Measurements from ENCODE around the gene EIF2S2.
A peak's percentile ranks its signal among the peaks of the same experiment; 100 is the strongest.

Gene EIF2S2

DNA sequence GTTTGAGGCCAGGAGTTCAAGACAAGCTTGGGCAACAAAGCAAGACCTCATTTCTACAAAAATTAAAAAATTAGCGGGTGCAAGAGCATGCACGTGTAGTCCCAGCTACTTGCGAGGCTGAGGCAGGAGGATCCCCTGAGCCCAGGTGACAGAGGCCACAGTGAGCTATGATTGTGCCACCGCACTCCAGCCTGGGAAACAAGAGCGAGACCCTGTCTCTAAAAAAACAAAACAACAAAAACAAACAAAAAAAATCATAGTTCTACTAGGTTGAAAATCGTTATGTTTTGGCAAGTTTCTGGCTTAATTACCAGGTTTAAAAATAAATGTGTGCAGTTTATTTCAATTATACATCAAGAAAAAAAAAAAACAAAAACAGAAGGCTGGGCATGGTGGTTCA, 2.6 kb downstream of the EIF2S2 start:
- DNase-seq (no peak), ATAC-seq (replicated peaks) (no peak)
- H3K27ac Mint-ChIP-seq: peak overlapping the region; percentile 42
- no peaks in the 10 kb centered on the region for H3K9me3 Mint-ChIP-seq
- H3K36me3 Mint-ChIP-seq: peaks cover 27 to 43% of the 10 kb centered on the region in 2 donors
- peaks cover 35 to 69% of the 10 kb centered on the region in 2 donors for H3K4me1 Mint-ChIP-seq
- no peaks in the 10 kb centered on the region for H3K27me3 Mint-ChIP-seq
- H3K4me3 Mint-ChIP-seq: peak overlapping the region in 1 of 2 donors; percentile 32

DNA sequence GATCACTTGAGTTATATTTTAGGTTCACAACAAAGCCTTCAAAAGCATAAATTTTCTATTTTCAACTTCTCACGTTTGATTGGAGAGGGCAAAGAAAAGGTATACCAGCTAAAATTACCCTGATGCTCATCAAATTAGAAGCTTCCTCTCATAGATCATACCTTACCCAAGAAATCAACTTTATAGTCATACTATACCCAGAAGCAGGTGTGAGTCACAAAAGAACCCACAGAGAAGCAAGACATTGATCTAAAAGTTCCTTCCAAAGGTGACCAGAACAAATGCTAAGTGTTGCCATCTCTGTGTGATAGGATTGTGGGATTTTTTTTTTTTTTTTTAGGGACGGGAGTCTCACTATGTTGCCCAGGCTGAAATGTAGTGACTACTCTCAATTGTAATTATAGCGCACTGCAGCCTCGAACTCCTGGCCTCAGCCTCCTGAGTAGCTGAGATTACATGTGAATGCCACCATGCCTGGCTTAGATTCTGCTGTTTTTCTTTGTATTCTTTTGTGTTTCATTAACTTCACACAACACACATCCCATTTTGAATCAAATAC, 3.3 kb downstream of the EIF2S2 start:
- DNase-seq: no peak
- no peak overlapping the region for H3K4me3 Mint-ChIP-seq
- no peaks in the 10 kb centered on the region for H3K27me3 Mint-ChIP-seq
- no peak overlapping the region for H3K27ac Mint-ChIP-seq
- no peak for ATAC-seq (replicated peaks)
- H3K4me1 Mint-ChIP-seq: peaks cover 40 to 76% of the 10 kb centered on the region in 2 donors
- no peaks in the 10 kb centered on the region for H3K9me3 Mint-ChIP-seq
- H3K36me3 Mint-ChIP-seq: peaks cover 32 to 50% of the 10 kb centered on the region in 2 donors

DNA sequence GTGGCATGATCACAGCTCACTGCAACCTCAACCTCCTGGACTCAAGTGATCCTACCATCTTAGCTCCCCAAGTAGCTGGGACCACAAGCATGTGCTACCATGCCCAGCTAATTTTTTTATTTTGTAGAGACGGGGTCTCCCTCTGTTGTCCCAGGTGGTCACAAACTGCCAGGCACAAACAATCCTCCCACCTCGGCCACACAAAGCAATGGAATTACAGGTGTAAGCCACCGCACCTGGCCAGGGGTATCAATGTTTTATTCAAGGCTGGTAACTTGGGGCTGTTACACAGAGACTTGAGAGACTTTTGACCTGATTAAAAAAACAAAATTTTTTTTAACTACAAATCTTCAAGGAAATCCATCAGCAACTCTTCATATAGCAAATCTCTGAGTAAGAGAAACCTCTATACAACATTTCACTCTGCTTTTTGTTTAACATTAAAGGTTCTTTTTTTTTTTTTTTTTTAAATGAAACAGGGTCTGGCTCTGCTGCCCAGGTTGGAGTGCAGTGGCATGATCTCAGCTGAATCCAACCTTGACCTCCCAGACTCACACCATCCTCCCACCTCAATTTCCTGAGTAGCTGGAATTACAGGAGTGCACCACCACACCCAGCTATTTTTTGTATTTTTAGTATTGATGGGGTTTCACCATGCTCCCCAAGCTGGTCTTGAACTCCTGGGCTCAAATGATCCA, 5.9 kb downstream of the EIF2S2 start:
- DNase-seq (no peak), ATAC-seq (replicated peaks) (no peak)
- Mint-ChIP-seq H3K27ac (peak overlapping the region; percentile 37), H3K27me3 (no peaks in the 10 kb centered on the region), H3K4me1 (peaks cover 39 to 76% of the 10 kb centered on the region in 2 donors), H3K4me3 (no peak overlapping the region), H3K9me3 (no peaks in the 10 kb centered on the region), H3K36me3 (peaks cover 34 to 58% of the 10 kb centered on the region in 2 donors)

DNA sequence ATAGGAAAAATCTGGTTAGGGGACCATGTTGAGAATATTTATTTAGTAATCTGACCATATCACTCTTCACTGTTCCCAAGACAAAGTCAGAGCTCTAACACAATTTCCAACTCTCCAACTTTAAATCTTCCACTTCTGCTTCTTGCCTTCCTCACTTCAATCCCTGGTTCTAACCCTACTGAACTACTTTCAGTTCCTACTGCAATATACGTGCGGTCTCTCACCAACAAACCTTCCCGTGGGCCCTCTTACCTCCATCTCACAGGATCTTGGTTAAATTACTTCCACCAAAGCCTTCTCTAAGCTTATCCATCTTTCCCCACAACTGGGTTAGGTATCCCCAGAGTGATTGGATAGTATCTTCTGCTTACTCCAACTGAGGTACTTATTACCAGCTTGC, 8.0 kb downstream of the EIF2S2 start:
- H3K4me1 Mint-ChIP-seq: peaks cover 29 to 55% of the 10 kb centered on the region in 2 donors
- H3K4me3 Mint-ChIP-seq: no peak overlapping the region
- H3K27me3 Mint-ChIP-seq: no peaks in the 10 kb centered on the region
- DNase-seq (no peak), ATAC-seq (replicated peaks) (peak in 1 of 2 donors; percentile 33)
- peak overlapping the region; percentile 25 for H3K27ac Mint-ChIP-seq
- H3K9me3 Mint-ChIP-seq: no peaks in the 10 kb centered on the region
- peaks cover 30 to 61% of the 10 kb centered on the region in 2 donors for H3K36me3 Mint-ChIP-seq

DNA sequence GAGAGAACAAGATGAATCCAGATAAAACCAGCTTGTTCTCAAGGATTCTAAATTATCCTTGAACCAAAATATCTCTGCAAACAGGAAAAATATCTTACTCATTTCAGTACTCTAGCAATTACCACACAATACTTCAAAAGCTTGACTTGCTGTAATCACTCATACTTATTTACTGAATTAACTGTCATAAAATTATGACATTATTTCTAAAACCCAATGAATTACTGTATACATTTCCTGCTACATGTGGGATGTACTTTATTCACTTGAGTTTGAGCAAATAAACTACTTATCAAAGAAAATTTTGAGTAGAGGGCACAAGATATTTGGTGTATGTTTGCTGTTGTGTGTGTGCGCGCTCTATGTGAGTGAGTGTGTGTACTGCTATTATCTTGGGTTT, 9.7 kb downstream of the EIF2S2 start:
- peaks cover 23 to 39% of the 10 kb centered on the region in 2 donors for H3K4me1 Mint-ChIP-seq

DNA sequence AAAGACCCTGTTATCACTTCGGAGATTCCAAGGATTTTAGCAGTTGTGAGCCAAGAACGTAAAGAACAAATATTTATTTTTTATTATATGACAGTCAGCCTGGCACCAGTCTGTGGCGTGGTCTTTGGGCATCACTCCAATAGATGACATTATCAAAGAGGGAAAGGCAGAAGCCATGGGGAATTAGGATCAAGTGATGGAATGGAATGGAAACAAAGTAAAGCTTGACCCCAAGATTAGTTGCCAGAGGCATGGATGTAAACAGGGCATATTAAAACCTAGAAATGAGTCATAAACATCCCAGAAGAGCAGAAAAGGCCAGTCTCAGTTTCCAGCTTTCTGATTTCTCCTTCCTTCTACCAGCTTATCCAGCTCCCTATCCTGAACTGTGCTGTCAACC, 11.5 kb downstream of the EIF2S2 start:
- no peaks in the 10 kb centered on the region for H3K27me3 Mint-ChIP-seq
- peaks cover 24 to 55% of the 10 kb centered on the region in 2 donors for H3K36me3 Mint-ChIP-seq
- peaks cover 15 to 25% of the 10 kb centered on the region in 2 donors for H3K4me1 Mint-ChIP-seq
- H3K27ac Mint-ChIP-seq: no peak overlapping the region
- DNase-seq (no peak), ATAC-seq (replicated peaks) (no peak)
- H3K4me3 Mint-ChIP-seq: no peak overlapping the region
- no peaks in the 10 kb centered on the region for H3K9me3 Mint-ChIP-seq

More for the DNA sequence above, 9.7 kb downstream of the EIF2S2 start:
- ATAC-seq (replicated peaks) (no peak), DNase-seq (no peak)
- Mint-ChIP-seq H3K36me3 (peaks cover 30 to 59% of the 10 kb centered on the region in 2 donors), H3K27ac (no peak overlapping the region), H3K4me3 (no peak overlapping the region), H3K9me3 (no peaks in the 10 kb centered on the region), H3K27me3 (no peaks in the 10 kb centered on the region)

DNA sequence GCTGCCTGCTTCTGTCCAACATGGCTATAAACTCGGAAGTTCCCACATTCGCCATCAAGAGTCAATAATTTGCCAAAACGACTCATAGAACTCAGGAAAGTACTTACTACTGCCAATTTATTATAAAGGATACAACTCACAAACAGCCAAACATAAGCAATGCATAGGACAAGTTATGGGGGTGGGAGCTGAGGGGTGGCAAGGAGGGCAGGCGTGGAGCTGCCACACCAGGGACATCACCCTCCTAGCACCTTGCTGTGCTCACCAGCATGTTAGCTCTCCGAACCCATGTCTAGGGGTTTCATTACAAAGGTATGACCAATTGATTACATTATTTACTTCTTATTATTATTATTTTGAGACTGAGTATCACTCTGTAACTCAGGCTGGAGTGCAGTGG, 12.4 kb downstream of the EIF2S2 start:
- Mint-ChIP-seq H3K27me3 (no peaks in the 10 kb centered on the region), H3K36me3 (peaks cover 15 to 46% of the 10 kb centered on the region in 2 donors), H3K4me1 (peaks cover 8 to 16% of the 10 kb centered on the region in 2 donors), H3K27ac (peak overlapping the region; percentile 56), H3K4me3 (no peak overlapping the region), H3K9me3 (no peaks in the 10 kb centered on the region)
- ATAC-seq (replicated peaks) (no peak), DNase-seq (no peak)

DNA sequence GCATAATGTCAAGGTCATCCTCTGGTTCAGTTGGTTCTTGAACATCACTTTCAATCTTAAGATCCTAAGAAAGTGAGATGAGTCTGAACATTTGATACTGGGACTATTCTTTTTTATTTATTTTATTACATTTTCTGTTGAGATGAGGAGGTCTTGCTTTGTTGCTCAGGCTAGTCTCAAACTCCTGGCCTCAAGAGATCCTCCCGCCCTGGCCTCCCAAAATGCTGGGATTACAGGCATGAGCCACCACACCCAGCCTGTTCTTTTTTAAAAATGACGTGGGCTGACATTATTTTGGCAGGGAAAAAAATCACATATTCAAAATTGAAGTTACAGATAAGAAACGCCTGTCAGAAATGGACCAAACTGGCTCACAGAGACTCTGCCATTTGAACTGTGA, 13.5 kb downstream of the EIF2S2 start:
- Mint-ChIP-seq H3K27me3 (no peaks in the 10 kb centered on the region), H3K36me3 (peaks cover 13 to 43% of the 10 kb centered on the region in 2 donors), H3K4me3 (no peak overlapping the region), H3K9me3 (no peaks in the 10 kb centered on the region), H3K27ac (peak overlapping the region; percentile 56), H3K4me1 (peaks cover 2 to 6% of the 10 kb centered on the region in 2 donors)
- ATAC-seq (replicated peaks): no peak
- DNase-seq: no peak

DNA sequence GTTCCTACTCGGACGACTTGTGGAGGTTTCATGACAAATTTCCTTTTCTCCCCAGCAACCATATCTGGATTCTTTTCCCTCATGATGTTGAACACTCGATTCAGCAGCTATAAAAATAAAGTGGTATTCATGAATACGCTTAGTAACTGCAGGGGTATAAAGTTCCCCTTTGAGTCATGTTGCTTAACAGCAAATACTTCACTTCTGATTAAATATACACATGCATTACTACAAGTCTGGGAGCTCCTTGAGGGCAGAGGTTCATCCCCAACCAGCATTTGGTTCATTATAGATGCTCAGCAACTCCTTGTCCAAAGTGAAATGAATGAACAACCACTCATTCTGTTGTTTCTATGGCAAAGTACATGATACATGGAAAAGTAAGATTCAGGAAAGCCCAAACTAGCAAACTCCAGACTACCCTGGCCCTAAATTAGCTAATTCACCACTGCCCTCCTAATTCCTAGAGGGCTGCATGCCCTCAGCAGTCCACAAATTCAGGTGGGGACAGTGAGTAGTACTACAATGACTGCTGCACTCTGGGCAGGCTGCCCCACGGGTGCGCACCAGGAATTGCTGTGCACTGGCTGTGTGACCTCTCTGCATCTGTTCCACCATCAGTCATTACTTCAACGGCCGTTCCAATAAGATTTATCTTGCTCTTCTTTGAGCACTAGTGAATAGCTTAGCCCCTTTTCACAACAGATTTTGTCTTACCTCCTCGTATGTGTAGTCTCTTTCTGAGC, 15.2 kb downstream of the EIF2S2 start:
- no peak overlapping the region for H3K4me3 Mint-ChIP-seq
- H3K9me3 Mint-ChIP-seq: no peaks in the 10 kb centered on the region
- no peak for ATAC-seq (replicated peaks)
- peaks cover 19 to 42% of the 10 kb centered on the region in 2 donors for H3K36me3 Mint-ChIP-seq
- no peaks in the 10 kb centered on the region for H3K27me3 Mint-ChIP-seq
- DNase-seq: no peak
- no peak overlapping the region for H3K27ac Mint-ChIP-seq
- H3K4me1 Mint-ChIP-seq: no peaks in the 10 kb centered on the region

DNA sequence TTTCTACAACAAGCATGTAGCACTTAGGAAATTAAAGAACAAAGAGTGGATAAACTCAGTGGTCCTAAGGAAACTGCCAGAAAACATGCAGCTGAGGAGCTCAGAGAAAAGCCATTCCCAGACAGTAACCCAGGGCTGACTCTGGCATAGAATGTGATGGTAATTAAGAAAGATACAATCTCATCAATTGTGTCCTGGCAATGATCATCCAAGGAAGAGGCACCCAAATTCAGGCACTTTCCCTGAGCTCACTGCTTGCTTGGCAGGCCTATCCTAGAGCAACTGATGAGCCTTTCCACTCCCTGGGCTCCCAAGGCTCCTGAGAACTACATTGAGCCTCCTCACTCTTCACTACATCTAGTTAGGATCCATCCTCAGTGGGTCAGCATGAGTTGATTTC, 16.2 kb downstream of the EIF2S2 start:
- Mint-ChIP-seq H3K4me3 (no peak overlapping the region), H3K9me3 (no peaks in the 10 kb centered on the region), H3K4me1 (no peaks in the 10 kb centered on the region), H3K36me3 (peaks cover 21 to 44% of the 10 kb centered on the region in 2 donors), H3K27ac (no peak overlapping the region), H3K27me3 (no peaks in the 10 kb centered on the region)
- no peak for ATAC-seq (replicated peaks)
- DNase-seq: no peak

DNA sequence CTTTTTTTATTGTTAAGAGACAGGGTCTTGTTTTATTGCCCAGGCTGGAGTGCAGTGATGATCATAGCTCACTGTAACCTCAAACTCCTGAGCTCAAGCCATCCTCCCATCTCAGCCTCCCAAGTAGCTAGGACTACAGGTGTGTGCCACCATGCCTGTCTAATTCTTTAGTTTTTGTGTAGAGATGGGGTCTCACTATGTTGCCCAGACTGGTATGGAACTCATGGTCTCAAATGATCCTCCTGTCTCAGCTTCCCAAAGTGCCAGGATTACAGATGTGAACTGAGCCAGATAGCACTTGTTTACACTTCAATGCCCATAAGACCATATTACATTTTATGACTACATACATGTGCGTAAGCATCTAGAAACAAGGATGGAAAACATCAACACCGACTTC, 18.1 kb downstream of the EIF2S2 start:
- Mint-ChIP-seq H3K4me3 (no peak overlapping the region), H3K27ac (no peak overlapping the region), H3K27me3 (no peaks in the 10 kb centered on the region), H3K36me3 (peaks cover 26 to 45% of the 10 kb centered on the region in 2 donors), H3K4me1 (no peaks in the 10 kb centered on the region), H3K9me3 (no peaks in the 10 kb centered on the region)
- ATAC-seq (replicated peaks): no peak
- no peak for DNase-seq

DNA sequence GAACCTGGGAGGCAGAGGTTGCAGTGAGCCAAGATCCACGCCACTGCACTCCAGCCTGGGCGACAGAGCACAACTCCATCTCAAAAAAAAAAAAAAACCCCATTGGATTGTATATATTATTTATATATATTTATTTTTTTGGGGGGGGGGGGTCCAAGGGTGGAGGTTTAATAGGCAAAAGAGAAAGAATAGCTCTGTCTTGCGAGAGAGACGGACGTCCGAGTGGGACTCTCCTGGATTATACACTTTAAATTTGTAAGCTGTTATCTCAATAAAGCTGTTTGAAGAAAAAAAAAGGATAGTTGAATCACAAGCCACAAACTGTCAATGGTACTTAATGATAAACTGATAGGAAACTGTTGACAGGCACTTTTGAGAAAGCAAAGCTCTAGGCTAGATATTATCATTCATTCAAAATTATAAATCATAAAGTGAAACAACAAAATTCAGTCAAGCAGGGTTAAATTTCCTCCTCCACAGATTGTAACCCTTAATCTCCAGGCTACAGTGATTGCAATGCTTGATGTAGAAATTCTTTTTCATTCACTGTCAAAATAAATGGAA, 20.3 kb downstream of the EIF2S2 start:
- H3K4me3 Mint-ChIP-seq: no peak overlapping the region
- H3K27me3 Mint-ChIP-seq: no peaks in the 10 kb centered on the region
- H3K4me1 Mint-ChIP-seq: peaks cover 0 to 3% of the 10 kb centered on the region in 2 donors
- H3K36me3 Mint-ChIP-seq: peaks cover 23 to 44% of the 10 kb centered on the region in 2 donors
- ATAC-seq (replicated peaks) (no peak), DNase-seq (no peak)
- H3K27ac Mint-ChIP-seq: peak overlapping the region; percentile 56
- no peaks in the 10 kb centered on the region for H3K9me3 Mint-ChIP-seq

DNA sequence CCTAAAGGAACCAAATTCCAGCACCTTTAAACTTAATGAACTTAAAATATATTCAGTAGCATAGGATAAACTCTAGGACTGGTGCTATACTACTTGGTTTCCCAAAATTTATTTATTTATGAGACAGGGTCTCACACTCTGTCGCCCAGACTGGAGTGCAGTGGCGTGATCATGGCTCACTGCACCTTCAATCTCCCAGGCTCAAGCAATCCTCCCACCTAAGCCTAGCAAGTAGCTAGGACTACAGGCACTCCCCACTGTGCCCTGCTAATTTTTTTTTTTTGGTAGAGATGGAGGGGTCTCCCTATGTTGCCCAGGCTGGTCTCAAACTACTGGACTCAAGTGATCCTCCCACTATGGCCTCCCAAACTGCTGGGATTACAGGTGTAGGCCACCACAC, 21.4 kb downstream of the EIF2S2 start:
- H3K27ac Mint-ChIP-seq: peak overlapping the region; percentile 75
- ATAC-seq (replicated peaks): no peak

DNA sequence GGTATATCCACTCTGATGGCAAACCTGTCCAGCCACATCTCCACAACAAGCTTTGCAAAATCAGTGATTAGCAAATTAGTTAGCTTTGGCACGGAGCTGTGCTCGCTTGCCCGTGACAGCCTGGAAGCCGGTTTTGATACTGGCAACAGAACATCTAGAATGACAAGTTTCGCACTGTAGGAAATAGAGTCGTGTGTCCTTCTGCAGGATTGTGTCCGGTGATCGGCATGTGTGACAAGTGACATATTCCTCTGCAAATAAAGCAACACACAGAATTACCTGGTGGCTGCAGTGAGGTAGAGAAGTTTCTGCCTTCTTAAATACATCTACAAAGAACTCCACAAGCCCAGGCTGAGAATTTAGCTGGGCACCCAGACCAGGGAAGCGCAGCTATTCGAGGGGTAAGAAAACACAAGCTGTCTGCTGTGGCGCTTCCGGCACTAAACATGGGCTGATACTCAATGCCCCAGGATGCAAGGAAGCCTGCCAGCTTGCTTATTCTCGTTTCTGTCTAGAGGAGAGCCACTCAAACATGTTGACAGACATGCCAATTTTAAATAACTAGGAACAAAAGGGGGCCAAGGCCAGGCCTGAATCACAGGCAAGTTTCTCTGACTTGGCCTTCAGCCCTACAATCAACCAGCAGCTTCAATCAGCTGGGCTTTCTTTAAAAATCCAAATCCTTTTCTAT, 22.2 kb downstream of the EIF2S2 start:
- DNase-seq (no peak), ATAC-seq (replicated peaks) (no peak)
- Mint-ChIP-seq H3K27me3 (no peaks in the 10 kb centered on the region), H3K36me3 (peaks cover 30 to 53% of the 10 kb centered on the region in 2 donors), H3K27ac (no peak overlapping the region), H3K9me3 (no peaks in the 10 kb centered on the region), H3K4me3 (no peak overlapping the region), H3K4me1 (peaks cover 0 to 7% of the 10 kb centered on the region in 2 donors)

More for the DNA sequence above, 21.4 kb downstream of the EIF2S2 start:
- Mint-ChIP-seq H3K4me3 (no peak overlapping the region), H3K27me3 (no peaks in the 10 kb centered on the region), H3K4me1 (peaks cover 0 to 3% of the 10 kb centered on the region in 2 donors), H3K9me3 (no peaks in the 10 kb centered on the region), H3K36me3 (peaks cover 26 to 46% of the 10 kb centered on the region in 2 donors)
- DNase-seq: no peak
